CD1c-positive myeloid dendritic cell (primary cell): ENCODE data around the gene SMARCA2.

Experiments
- DNase-seq: peaks from one replicate; pipeline ENCODE4 v3.0.0-alpha.2; 2016; ENCODE audit errors: extremely low spot score

SMARCA2 gene

GRCh38 chr9:2210201-2210600 is 195.1 kb downstream of the SMARCA2 start:
- DNase-seq = no peak

GRCh38 chr9:2213830-2214468 is 198.8 kb downstream of the SMARCA2 start:
- DNase-seq = no peak

- no peak for DNase-seq
These were observed 199.6 kb downstream of the SMARCA2 start for GRCh38 chr9:2214707-2215106.

- no peak for DNase-seq
These were observed 200.8 kb downstream of the SMARCA2 start for GRCh38 chr9:2215921-2216441.

DNA sequence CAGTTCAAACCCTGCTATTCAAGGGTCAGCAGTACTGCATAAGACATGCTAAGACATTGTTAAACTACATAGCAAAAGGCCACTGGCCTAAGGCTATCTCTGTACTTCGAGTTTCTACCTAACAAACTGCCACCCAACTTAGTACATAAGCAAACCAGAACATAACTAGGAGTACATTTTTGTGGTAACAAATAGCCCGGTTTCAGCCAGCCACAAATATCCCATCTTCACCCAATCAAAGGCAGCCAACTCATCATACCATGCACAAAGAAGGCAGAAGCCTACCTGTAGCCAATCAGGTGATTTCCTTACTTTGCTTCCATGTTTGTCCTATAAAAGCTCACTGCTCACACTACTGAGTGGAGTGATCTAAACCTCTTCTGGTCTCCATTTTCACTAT is 201.4 kb downstream of the SMARCA2 start:
- DNase-seq = no peak

DNA sequence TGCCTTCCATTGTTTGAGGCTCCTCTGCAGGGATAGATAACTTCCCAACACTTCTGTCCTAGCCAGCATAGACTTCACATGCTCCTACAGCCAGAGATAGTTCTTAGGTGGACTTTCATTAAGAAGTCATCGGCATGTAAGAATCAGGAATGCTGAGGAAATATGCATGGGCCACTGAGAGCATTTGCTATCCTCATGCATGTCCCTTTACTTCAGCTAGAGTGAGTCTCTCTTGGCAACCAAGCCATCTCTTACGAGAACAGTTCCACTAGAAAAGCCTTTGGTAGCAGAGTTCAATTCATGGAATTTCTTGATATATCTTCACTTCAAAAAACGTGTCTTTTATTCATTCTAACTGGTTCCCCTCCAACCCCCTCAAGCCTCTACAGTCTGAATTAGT is 202.4 kb downstream of the SMARCA2 start:
- no peak for DNase-seq

GRCh38 chr9:2220036-2220435 is 204.9 kb downstream of the SMARCA2 start:
- no peak for DNase-seq

- no peak for DNase-seq
These were observed 212.2 kb downstream of the SMARCA2 start for GRCh38 chr9:2227144-2227867.

- peak; percentile 30 for DNase-seq
These were observed 213.0 kb downstream of the SMARCA2 start for GRCh38 chr9:2228132-2228531.

GRCh38 chr9:2228641-2229040 is 213.5 kb downstream of the SMARCA2 start:
- DNase-seq = no peak

GRCh38 chr9:2229109-2229721 is 214.1 kb downstream of the SMARCA2 start:
- peak; percentile 43 for DNase-seq

- DNase-seq = no peak
These were observed 215.2 kb downstream of the SMARCA2 start for GRCh38 chr9:2230362-2230761.

- DNase-seq = no peak
These were observed 216.0 kb downstream of the SMARCA2 start for GRCh38 chr9:2231101-2231500.

DNA sequence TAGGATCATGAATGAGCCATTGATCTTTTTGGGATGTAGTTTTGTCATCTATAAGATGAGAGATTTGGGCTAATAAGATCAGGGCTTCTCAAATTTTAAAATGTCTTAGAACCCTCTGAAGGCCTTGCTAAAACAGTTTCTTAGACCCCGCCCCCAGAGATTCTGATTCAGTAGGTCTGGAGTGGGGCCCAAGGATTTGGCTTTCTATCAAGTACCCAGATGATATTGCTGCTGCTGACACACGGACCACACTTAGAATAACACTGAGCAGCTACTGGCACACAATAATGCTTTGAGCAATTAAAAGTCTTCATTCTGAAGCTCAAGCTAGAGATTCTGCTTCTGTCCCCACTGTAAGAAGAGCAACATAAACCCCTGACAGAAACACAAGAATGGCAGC is 216.7 kb downstream of the SMARCA2 start:
- no peak for DNase-seq

- no peak for DNase-seq
These were observed 218.1 kb downstream of the SMARCA2 start for GRCh38 chr9:2233274-2233673.

GRCh38 chr9:2234371-2234893 is 219.3 kb downstream of the SMARCA2 start:
- no peak for DNase-seq

- no peak for DNase-seq
These were observed 220.5 kb downstream of the SMARCA2 start for GRCh38 chr9:2235623-2236022.

DNA sequence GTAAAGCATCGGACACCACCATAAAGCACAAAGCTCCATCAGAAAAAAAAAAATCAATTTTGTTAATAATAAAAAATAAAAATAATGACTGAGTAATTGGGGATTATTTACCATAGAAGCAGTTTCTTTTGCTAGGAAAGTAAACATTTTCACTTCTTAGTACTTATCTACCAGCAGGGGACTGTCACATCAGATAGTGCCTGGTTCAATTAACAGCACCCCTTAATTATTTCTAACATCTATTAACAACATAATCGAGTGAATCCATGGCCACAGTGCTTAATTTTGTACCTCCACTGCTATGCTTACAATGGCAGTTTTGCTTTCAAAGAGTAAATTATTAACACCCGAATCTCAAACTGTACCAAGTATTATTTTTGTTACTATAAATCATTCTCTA is 221.7 kb downstream of the SMARCA2 start:
- no peak for DNase-seq

DNA sequence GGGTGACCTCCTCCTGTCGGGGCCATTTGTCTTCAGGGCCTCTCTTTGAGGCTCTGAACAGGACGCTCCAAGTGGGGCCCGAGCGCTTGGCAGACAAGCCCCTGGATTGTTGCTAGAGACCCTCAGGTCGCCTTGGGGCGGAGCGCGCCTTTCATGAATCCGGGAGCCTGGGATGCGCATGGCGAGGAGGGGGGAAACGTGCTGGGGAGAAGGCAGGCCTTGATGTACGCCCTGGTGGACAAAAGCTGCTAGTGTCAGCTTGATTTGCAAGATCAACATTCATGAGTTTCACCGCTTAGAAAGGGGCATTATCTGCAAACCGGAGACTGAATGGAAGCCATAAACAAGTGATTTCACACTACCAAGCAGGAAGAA is 226.3 kb downstream of the SMARCA2 start:
- DNase-seq = no peak

DNA sequence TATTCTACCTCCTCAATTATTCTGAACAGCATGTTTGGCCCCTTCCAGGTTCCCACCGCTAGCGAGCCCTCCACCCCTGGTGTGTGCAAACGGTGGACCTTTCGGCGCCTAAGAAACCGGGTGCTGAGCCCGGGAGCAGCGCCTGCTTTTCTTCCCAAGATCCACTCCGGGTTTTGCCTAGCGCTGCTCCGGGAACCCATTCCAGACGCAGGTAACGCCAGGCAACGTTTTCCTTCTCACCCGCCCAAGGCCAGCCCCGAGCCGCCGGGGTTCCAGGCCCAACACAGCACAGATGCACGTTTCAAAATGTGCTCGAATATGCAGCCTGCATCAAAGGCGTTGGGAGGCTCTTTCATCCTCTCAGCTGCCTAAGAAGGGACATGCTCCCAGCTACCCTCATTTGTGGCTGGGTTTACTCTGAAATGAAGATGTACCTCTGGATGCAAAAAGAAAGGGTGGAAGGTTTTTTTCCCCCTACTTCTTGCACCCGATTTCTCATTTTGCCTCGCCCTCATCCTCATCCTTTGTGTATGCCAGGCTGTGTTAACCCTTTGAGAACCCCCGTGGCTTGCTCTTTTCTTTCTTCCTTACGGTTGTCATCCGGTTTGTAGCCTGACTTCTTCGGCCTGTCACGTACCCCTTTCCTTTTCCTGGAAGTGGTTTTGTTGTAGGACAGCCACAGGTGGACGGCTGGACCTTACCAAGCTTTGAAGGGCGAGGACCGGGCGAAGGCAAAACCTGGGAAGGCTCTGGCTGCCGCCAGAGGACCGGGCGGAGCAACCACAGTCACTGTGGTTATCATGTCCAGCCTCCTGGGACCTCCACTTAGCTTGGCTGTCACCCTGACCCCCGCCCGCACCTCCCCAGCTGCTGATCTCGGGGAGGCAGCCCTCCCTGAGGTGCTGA is 226.9 kb downstream of the SMARCA2 start:
- peak; percentile 73 for DNase-seq

- DNase-seq = no peak
These were observed 227.7 kb downstream of the SMARCA2 start for GRCh38 chr9:2242831-2243330.
